ENCODE measurements around the gene TMEM38B. TPM values are rescaled to one million over a fixed set of nuclear protein-coding genes. Genes with fewer than 3 reads are reported as not detected.
"Not testable (repeated sequence)": the region's sequence is repeated elsewhere in the genome, so short reads cannot be mapped to it uniquely, and the experiment has no call there.

The TMEM38B gene
- total RNA-seq, 1 donor from 2014 or later, result 8.0 TPM

DNA sequence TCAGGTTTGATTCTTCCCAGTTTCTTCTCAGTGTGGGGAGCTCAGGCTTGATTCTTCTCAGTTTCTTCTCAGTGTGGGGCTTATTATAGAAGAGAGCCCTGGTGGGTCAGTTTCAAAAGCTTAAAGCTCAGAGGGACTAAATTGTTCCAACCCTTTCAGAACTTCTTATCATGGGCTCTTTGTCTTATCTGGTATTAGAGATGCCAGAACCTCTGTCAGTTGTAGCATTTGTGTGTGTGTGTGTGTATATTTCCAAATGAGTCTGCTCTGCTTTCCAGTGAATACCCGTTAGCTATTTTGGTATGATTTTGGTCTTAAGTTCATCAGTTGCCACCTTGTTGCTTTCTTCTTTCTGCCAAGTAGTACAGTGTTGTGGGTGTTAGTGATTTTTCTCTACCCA lies 21.8 kb downstream of the TMEM38B start:
- no peak overlapping the region for H3K27ac Mint-ChIP-seq (ENCODE audit: unreplicated experiment)
- H3K9me3 Mint-ChIP-seq (ENCODE audit: unreplicated experiment), result peaks cover 5% of the 10 kb centered on the region
- H3K36me3 Mint-ChIP-seq (ENCODE audit: unreplicated experiment), result no peaks in the 10 kb centered on the region
- H3K4me1 Mint-ChIP-seq (ENCODE audit: unreplicated experiment), result no peaks in the 10 kb centered on the region
- H3K4me3 Mint-ChIP-seq (ENCODE audit: unreplicated experiment), result no peak overlapping the region
- no peaks in the 10 kb centered on the region for H3K27me3 Mint-ChIP-seq (ENCODE audit: unreplicated experiment)
- TF ChIP-seq, protein P1, sequence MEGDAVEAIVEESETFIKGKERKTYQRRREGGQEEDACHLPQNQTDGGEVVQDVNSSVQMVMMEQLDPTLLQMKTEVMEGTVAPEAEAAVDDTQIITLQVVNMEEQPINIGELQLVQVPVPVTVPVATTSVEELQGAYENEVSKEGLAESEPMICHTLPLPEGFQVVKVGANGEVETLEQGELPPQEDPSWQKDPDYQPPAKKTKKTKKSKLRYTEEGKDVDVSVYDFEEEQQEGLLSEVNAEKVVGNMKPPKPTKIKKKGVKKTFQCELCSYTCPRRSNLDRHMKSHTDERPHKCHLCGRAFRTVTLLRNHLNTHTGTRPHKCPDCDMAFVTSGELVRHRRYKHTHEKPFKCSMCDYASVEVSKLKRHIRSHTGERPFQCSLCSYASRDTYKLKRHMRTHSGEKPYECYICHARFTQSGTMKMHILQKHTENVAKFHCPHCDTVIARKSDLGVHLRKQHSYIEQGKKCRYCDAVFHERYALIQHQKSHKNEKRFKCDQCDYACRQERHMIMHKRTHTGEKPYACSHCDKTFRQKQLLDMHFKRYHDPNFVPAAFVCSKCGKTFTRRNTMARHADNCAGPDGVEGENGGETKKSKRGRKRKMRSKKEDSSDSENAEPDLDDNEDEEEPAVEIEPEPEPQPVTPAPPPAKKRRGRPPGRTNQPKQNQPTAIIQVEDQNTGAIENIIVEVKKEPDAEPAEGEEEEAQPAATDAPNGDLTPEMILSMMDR (IDR thresholded peaks at IDR 0.05), result no peak
- no peak for DNase-seq (ENCODE audit: extremely low spot score, unreplicated experiment)

DNA sequence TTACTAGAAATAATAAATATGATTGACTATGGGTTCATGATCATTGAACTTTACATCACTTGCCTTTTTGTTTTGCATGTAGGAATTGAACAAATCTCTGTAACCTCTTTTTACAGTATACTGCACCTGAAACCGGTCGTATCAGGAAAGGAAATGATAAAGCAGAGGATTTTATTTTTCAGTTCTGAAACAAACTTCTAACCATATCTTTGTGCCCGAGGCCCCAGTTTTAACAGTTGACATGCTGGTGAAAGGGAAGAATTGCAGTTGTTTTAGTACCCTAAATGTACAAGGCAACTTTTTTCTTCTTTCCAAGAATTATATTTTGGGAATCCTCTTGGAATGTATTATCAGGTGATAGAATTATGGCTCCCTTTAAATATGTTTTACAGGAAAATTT lies 27.8 kb downstream of the TMEM38B start:
- no peak overlapping the region for H3K4me3 Mint-ChIP-seq (ENCODE audit: unreplicated experiment)
- no peaks in the 10 kb centered on the region for H3K27me3 Mint-ChIP-seq (ENCODE audit: unreplicated experiment)
- TF ChIP-seq, protein P1 (IDR thresholded peaks at IDR 0.05), result no peak
- no peaks in the 10 kb centered on the region for H3K9me3 Mint-ChIP-seq (ENCODE audit: unreplicated experiment)
- no peaks in the 10 kb centered on the region for H3K4me1 Mint-ChIP-seq (ENCODE audit: unreplicated experiment)
- no peak for DNase-seq (ENCODE audit: extremely low spot score, unreplicated experiment)
- no peaks in the 10 kb centered on the region for H3K36me3 Mint-ChIP-seq (ENCODE audit: unreplicated experiment)
- no peak overlapping the region for H3K27ac Mint-ChIP-seq (ENCODE audit: unreplicated experiment)

DNA sequence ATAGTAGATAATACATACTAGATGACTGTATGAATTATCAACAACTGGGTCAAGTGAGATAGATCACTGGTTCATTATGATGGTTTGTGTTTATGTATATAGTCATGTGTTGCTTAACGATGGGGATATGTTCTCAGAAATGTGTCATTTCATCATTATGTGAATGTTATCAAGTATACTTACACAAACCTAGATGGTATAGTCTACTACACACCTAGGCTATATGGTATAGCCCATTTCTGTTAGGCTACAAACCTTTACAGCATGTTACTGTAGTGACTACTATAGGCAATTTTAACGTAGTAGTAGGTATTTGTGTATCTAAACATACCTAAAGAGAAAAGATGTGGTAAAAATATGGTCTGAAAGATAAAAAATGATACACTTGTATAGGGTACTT lies 31.0 kb downstream of the TMEM38B start:
- H3K27me3 Mint-ChIP-seq (ENCODE audit: unreplicated experiment), result no peaks in the 10 kb centered on the region
- no peaks in the 10 kb centered on the region for H3K4me1 Mint-ChIP-seq (ENCODE audit: unreplicated experiment)
- TF ChIP-seq, protein P1 (IDR thresholded peaks at IDR 0.05), result no peak
- DNase-seq (ENCODE audit: extremely low spot score, unreplicated experiment), result no peak
- peaks cover 2% of the 10 kb centered on the region for H3K36me3 Mint-ChIP-seq (ENCODE audit: unreplicated experiment)
- no peak overlapping the region for H3K27ac Mint-ChIP-seq (ENCODE audit: unreplicated experiment)
- H3K9me3 Mint-ChIP-seq (ENCODE audit: unreplicated experiment), result no peaks in the 10 kb centered on the region
- no peak overlapping the region for H3K4me3 Mint-ChIP-seq (ENCODE audit: unreplicated experiment)

DNA sequence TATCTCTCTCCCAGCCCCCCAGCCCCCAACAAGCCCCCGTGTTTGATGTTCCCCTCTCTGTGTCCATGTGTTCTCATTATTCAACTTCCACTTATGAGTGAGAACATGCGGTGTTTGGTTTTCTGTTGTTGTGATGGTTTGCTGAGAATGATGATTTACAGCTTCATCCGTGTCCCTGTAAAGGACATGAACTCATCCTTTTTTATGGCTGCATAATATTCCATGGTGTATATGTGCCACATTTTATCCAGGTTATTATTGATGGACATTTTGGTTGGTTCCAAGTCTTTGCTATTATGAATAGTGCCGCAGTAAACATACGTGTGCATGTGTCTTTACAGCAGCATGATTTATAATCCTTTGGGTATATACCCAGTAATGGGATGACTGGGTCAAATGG lies 33.9 kb downstream of the TMEM38B start:
- H3K4me1 Mint-ChIP-seq (ENCODE audit: unreplicated experiment); H3K4me3 Mint-ChIP-seq (ENCODE audit: unreplicated experiment); H3K9me3 Mint-ChIP-seq (ENCODE audit: unreplicated experiment); H3K27me3 Mint-ChIP-seq (ENCODE audit: unreplicated experiment); DNase-seq (ENCODE audit: extremely low spot score, unreplicated experiment); H3K27ac Mint-ChIP-seq (ENCODE audit: unreplicated experiment); H3K36me3 Mint-ChIP-seq (ENCODE audit: unreplicated experiment): not testable (repeated sequence)

DNA sequence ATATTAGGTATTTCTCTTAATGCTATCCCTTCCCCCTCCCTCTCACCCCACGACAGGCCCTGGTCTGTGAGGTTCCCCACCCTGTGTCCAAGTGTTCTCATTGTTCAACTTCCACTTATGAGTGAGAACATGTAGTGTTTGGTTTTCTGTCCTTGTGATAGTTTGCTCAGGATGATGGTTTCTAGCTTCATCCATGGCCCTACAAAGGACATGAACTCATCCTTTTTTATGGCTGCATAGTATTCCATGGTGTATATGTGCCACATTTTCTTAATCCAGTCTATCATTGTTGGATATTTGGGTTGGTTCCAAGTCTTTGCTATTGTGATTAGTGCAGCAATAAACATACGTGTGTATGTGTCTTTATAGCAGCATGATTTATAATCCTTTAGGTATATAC lies 37.1 kb downstream of the TMEM38B start:
- DNase-seq (ENCODE audit: extremely low spot score, unreplicated experiment); H3K4me1 Mint-ChIP-seq (ENCODE audit: unreplicated experiment); H3K27me3 Mint-ChIP-seq (ENCODE audit: unreplicated experiment); H3K4me3 Mint-ChIP-seq (ENCODE audit: unreplicated experiment); H3K27ac Mint-ChIP-seq (ENCODE audit: unreplicated experiment): not testable (repeated sequence)
- peaks cover 33% of the 10 kb centered on the region for H3K9me3 Mint-ChIP-seq (ENCODE audit: unreplicated experiment)
- peaks cover 31% of the 10 kb centered on the region for H3K36me3 Mint-ChIP-seq (ENCODE audit: unreplicated experiment)

DNA sequence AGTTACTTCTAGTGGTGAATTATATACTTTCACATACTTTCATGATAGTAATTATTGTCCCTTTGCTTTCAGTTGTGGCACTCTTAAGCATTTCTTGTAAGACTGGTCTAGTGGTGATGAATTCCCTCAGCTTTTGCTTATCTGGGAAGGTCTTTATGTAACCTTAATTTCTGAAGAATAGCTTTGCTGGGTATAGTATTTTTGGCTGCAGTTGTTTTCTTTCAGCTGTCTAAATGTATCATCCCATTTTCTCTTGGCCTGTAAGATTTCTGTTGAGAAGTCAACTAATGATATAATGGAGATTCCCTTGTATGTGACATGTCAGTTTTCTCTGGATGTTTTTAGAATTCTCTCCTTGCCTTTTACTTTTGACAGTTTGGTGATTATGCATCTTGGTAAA lies 41.0 kb downstream of the TMEM38B start:
- Mint-ChIP-seq H3K4me3 (ENCODE audit: unreplicated experiment) (no peak overlapping the region), H3K36me3 (ENCODE audit: unreplicated experiment) (peaks cover 29% of the 10 kb centered on the region), H3K27ac (ENCODE audit: unreplicated experiment) (no peak overlapping the region), H3K4me1 (ENCODE audit: unreplicated experiment) (no peaks in the 10 kb centered on the region), H3K9me3 (ENCODE audit: unreplicated experiment) (peaks cover 34% of the 10 kb centered on the region), H3K27me3 (ENCODE audit: unreplicated experiment) (no peaks in the 10 kb centered on the region)
- TF ChIP-seq, protein P1 (IDR thresholded peaks at IDR 0.05), result no peak
- DNase-seq (ENCODE audit: extremely low spot score, unreplicated experiment), result no peak

Measured in osteocyte (in vitro differentiated cells).